ENCODE results near the gene ZMIZ1. TPM values are rescaled to one million over a fixed set of nuclear protein-coding genes. Genes with fewer than 3 reads are reported as not detected.

The ZMIZ1 gene
- total and polyA plus RNA-seq, 2 experiments from 2014 or later = 48.2 to 78.8 TPM

DNA sequence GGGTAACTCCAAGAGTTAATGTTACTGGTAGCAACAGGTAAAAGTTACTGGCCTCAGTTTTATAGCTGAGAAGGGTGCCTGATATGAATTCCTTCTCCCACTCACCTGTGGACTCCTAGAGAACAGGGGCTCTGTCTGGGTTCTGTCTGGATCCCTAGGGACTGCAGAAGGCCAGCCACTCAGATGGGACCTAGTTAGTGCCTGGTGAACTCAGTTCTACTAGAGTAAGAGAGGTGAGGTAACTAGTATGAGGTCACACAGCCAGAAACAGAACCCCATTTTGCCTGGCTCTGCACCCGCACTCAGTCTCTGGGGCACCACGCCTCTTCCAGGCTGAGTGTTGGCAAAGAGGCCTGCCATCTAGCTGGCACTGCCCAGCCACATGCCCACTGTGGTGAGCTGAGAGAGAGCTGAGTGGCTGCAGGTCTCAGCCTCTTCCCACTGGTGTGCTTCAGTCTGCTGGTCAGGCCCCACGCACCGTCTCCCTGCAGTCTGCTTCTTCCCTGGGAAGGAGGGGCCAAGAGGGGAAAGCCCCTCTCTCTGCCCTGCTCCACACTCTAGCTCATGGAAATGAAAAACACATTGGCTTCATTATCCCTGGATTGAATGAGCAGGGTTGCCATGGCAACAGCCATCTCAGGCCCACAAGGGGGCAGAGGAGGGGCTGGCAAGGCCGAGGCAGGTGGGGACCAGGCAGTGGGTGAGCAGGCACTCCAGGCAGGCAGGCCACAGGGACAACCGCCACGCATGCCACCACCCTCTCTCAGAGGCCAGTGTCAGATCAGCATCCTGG lies 110.6 kb downstream of the ZMIZ1 start:
- H3K27me3 ChIP-seq = no peaks in the 10 kb centered on the region
- H3K9me3 ChIP-seq (ENCODE audit: low read depth) = no peaks in the 10 kb centered on the region
- TF ChIP-seq, protein P1, sequence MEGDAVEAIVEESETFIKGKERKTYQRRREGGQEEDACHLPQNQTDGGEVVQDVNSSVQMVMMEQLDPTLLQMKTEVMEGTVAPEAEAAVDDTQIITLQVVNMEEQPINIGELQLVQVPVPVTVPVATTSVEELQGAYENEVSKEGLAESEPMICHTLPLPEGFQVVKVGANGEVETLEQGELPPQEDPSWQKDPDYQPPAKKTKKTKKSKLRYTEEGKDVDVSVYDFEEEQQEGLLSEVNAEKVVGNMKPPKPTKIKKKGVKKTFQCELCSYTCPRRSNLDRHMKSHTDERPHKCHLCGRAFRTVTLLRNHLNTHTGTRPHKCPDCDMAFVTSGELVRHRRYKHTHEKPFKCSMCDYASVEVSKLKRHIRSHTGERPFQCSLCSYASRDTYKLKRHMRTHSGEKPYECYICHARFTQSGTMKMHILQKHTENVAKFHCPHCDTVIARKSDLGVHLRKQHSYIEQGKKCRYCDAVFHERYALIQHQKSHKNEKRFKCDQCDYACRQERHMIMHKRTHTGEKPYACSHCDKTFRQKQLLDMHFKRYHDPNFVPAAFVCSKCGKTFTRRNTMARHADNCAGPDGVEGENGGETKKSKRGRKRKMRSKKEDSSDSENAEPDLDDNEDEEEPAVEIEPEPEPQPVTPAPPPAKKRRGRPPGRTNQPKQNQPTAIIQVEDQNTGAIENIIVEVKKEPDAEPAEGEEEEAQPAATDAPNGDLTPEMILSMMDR (IDR thresholded peaks at IDR 0.05; ENCODE audit: low read depth, low read length) = peak; percentile 16
- DNase-seq (ENCODE audit: low read depth in 1 of 2, low spot score in 1 of 2) = no peak
- H3K4me3 ChIP-seq = no peak overlapping the region
- H3K4me1 ChIP-seq (ENCODE audit: low read depth) = peaks cover 80% of the 10 kb centered on the region
- H3K36me3 ChIP-seq = no peaks in the 10 kb centered on the region
- peak overlapping the region; percentile 80 for H3K27ac ChIP-seq

DNA sequence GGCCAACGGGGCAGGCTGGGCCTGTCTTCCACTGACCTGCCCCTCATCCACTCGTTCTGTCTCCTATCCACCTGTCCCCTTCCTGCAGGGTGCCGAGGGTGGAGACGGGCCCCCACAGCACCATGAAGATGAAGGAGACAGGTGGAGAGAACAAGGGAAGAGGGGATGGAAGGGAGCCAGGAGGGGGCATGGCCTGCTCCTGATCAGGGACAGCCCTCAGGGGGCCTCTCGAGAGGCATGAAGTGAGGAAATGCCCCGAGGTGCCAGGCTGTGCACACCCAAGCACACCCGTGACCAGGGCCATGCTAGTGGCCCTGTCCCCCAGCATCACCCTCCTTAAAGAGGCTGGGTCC lies 111.2 kb downstream of the ZMIZ1 start:
- DNase-seq (ENCODE audit: low read depth in 1 of 2, low spot score in 1 of 2) = no peak
- Histone ChIP-seq H3K4me1 (ENCODE audit: low read depth) (peaks cover 85% of the 10 kb centered on the region), H3K9me3 (ENCODE audit: low read depth) (no peaks in the 10 kb centered on the region), H3K36me3 (no peaks in the 10 kb centered on the region), H3K27me3 (no peaks in the 10 kb centered on the region), H3K27ac (peak overlapping the region; percentile 95), H3K4me3 (no peak overlapping the region)
- TF ChIP-seq, protein P1 (IDR thresholded peaks at IDR 0.05; ENCODE audit: low read depth, low read length) = no peak

DNA sequence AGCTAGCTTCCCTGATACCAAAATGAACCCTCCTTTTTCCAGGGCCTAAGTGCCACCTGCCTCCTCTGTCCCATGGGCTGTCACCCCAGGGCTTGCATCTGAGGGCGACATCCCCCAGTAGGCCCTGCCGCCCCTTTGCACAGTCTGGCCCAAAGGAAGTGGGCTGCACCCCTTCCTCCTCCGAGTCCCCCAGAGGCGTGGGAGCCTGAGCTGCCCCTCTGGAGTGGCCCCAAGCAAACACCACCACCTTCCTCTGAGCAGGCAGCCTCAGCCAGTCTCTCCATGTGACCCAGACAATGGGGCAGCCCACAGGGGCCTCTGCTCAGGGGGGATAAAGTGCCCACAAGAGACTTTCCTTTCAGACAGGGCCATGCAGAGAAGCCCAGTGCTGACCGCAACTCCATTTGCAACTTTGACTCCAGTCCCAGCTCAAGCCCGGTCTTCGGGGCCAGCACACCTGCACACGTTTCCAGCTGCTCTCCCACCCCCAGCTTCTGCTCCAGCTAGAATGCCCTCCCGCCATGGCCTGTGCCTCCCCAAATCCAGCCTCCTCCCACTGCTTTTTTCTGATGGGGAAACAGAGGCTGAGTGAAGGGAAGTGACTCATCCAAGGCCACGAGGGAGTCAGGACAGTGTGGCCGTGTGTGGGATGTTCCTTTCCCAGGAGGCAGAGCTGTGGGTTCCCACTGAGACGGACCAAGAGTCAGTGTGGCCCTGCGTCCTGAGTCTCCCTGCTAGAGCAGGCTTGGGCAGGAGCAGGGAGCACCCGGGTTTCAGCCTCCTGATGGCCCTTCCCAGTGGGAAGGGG lies 111.9 kb downstream of the ZMIZ1 start:
- H3K4me1 ChIP-seq (ENCODE audit: low read depth) = peaks cover 92% of the 10 kb centered on the region
- H3K9me3 ChIP-seq (ENCODE audit: low read depth) = no peaks in the 10 kb centered on the region
- no peak overlapping the region for H3K4me3 ChIP-seq
- H3K27ac ChIP-seq = peak overlapping the region; percentile 95
- TF ChIP-seq, protein P1 (IDR thresholded peaks at IDR 0.05; ENCODE audit: low read depth, low read length) = no peak
- no peaks in the 10 kb centered on the region for H3K27me3 ChIP-seq
- no peaks in the 10 kb centered on the region for H3K36me3 ChIP-seq
- DNase-seq (ENCODE audit: low read depth in 1 of 2, low spot score in 1 of 2) = no peak

DNA sequence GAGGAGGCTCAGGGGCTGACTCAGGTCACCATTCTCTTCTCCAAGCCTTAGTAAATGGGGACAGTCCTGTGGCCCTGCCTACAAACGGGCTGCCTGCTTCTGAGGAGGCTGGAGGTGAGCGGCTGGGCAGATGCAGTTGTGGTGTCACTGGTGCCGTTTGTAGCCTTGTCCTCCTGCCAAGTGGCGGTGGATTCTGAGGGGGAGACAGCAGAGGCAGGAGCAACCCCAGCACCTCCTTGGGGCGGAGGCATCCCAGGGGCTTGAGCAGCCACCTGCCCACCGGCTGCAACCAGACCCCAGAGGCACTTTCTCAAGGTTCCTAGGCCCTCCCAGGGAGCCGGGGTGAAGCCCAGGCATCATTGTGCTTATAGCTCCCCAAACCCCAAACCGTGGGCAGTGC lies 112.5 kb downstream of the ZMIZ1 start:
- TF ChIP-seq, protein P1 (IDR thresholded peaks at IDR 0.05; ENCODE audit: low read depth, low read length) = no peak
- H3K27me3 ChIP-seq = no peaks in the 10 kb centered on the region
- no peak overlapping the region for H3K4me3 ChIP-seq
- H3K27ac ChIP-seq = peak overlapping the region; percentile 95
- H3K36me3 ChIP-seq = no peaks in the 10 kb centered on the region
- H3K4me1 ChIP-seq (ENCODE audit: low read depth) = peaks cover 98% of the 10 kb centered on the region
- H3K9me3 ChIP-seq (ENCODE audit: low read depth) = no peaks in the 10 kb centered on the region
- DNase-seq (ENCODE audit: low read depth in 1 of 2, low spot score in 1 of 2) = no peak

DNA sequence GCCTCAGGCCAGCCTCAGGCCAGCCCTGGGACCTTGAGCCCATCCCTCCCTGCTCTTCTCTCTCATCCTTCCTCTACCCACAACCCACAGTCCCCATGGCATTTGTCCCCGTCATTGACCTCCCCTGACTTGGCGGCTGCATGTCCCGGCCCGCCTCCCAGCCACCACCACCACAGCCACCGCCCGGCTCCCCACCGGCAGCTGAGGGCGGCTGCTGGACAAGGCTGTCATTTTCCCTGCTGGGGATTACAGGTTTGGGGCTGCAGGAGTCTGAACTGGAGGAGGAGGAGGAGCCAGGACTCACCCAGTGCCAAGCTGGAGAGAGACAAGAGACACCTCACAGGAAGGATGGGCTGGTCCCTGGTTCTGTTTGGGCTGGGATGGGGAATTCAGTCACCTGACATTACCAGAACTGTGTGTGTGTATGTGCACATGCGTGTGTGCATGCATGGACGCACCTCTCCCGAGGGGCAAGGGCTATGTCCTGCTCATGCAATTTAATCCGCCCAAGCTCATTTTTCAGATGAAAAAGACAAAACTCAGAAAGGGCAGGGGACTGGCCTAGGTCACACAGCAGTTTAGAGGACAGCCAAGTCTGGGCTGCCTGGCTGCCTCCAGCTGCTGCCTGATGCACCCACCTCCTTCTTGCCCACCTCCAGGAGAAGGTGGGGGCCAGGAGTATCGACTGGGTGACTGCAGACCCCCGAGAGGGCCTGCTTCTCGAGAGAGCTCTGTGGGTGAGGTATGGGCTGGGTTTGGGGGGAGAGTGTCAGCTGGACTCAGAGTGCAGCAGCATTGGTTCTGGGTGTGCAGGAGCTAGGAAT lies 113.1 kb downstream of the ZMIZ1 start:
- no peak for DNase-seq (ENCODE audit: low read depth in 1 of 2, low spot score in 1 of 2)
- no peaks in the 10 kb centered on the region for H3K9me3 ChIP-seq (ENCODE audit: low read depth)
- no peaks in the 10 kb centered on the region for H3K27me3 ChIP-seq
- no peak overlapping the region for H3K4me3 ChIP-seq
- peaks cover 98% of the 10 kb centered on the region for H3K4me1 ChIP-seq (ENCODE audit: low read depth)
- TF ChIP-seq, protein P1 (IDR thresholded peaks at IDR 0.05; ENCODE audit: low read depth, low read length) = no peak
- peak overlapping the region; percentile 95 for H3K27ac ChIP-seq
- H3K36me3 ChIP-seq = no peaks in the 10 kb centered on the region

Measured in cardiac muscle cell (in vitro differentiated cells and primary cell).